Gastrocnemius medialis (tissue), 4 donors: Measurements from ENCODE around the gene ATP6V1G2. TPM values are rescaled to one million over a fixed set of nuclear protein-coding genes. Genes with fewer than 3 reads are reported as not detected.

ENCODE experiments used
- ATAC-seq, 2 donors: fragments of 150-250 bp; one replicate each; pipeline ENCODE4 v1.9.1; 2016
- DNase-seq, 2 donors: peaks; one replicate each; pipeline ENCODE4 v3.0.0-alpha.2; 2019
- H3K27ac ChIP-seq, 4 donors: fragments of 200-600 bp; sonication (generic); 1 replicate in 1 of 4; 2 replicates in 3 of 4; pipeline ENCODE4 v1.5.1; 2016 to 2018; ENCODE audit warnings: mild to moderate bottlenecking in 2 of 4, moderate library complexity in 1 of 4
- H3K27me3 ChIP-seq, 3 donors: fragments of 200-600 bp; sonication (generic) in 2 of 3; 1 replicate in 1 of 3; 2 replicates in 2 of 3; pipeline versions ENCODE4 v1.5.1 to v1.6.0; 2016 to 2019; ENCODE audit warnings: mild to moderate bottlenecking in 1 of 3, moderate library complexity in 1 of 3
- H3K36me3 ChIP-seq, 2 donors: fragments of 200-600 bp; sonication (generic) in 1 of 2; one replicate each; pipeline ENCODE4 v1.5.1; 2017 to 2018
- H3K4me1 ChIP-seq, 2 donors: fragments of 200-600 bp; sonication (generic) in 1 of 2; one replicate each; pipeline ENCODE4 v1.5.1; 2016 to 2017; ENCODE audit warnings: mild to moderate bottlenecking in 2 of 2
- H3K4me3 ChIP-seq, 4 donors: fragments of 200-600 bp; sonication (generic) in 3 of 4; 1 replicate in 1 of 4; 2 replicates in 3 of 4; pipeline ENCODE4 v1.5.1; 2016 to 2019; ENCODE audit warnings: mild to moderate bottlenecking in 2 of 4
- H3K9me3 ChIP-seq, 3 donors: fragments of 200-600 bp; sonication (generic) in 2 of 3; 1 replicate in 1 of 3; 2 replicates in 2 of 3; pipeline ENCODE4 v1.5.1; 2016 to 2019
- CTCF ChIP-seq, 5 experiments: fragments of 450-650 bp in 3 of 5; fragments of 200-600 bp in 2 of 5; sonication (generic) in 2 of 5; IDR thresholded peaks in 4 of 5; conservative IDR thresholded peaks in 1 of 5; 1 replicate in 4 of 5; 2 replicates in 1 of 5; pipeline ENCODE4 v1.5.1; 2016 to 2019; ENCODE audit warnings: antibody characterized with exemption in 5 of 5, mild to moderate bottlenecking in 3 of 5, moderate library complexity in 3 of 5
- POLR2A ChIP-seq, 2 donors: fragments of 450-650 bp; IDR thresholded peaks; one replicate each; pipeline ENCODE4 v1.6.1; 2017; ENCODE audit warnings: antibody characterized with exemption in 2 of 2, mild to moderate bottlenecking in 2 of 2, moderate library complexity in 2 of 2
- in situ Hi-C, 4 donors: fragments of 200-750 bp; cut with MboI; loops; one replicate each; pipeline versions ENCODE4 v1.15.0 to v1.8.0; 2017; ENCODE audit warnings: low sequenced_read_pairs in 4 of 4
- intact Hi-C: fragments of 100-400 bp; cut with DNase I; formaldehyde crosslinking; loops from one replicate; pipeline ENCODE4 v1.15.1; 2023; ENCODE audit warnings: low total_unique reads
- total RNA-seq, 4 donors: library from RNA; depleted of rRNA; stranded (reverse); fragments of >200 nt; gene quantifications; one replicate each; pipeline versions ENCODE4 v1.1.0 to v1.2.3, GENCODE V29; 2016

Gene ATP6V1G2
- total RNA-seq, 4 donors from 2014 or later = 0.46 to 1.8 (median 1.1) TPM

GRCh38 chr6:31530659-31531058 lies 15.7 kb downstream of the ATP6V1G2 start:
- in situ Hi-C loops = loop anchor here in 1 of 4 donors (25.0 kb wide), 1 partner anchor 657 kb away; the partner anchor contains the start of genes AGER, AGPAT1, GPSM3 and PBX2
- ATAC-seq = no peak
- TF ChIP-seq CTCF (IDR thresholded peaks at IDR 0.05 in 4 of 5, conservative IDR thresholded peaks at IDR 0.05 in 1 of 5) (no peak), POLR2A (IDR thresholded peaks at IDR 0.05) (no peak)
- intact Hi-C loops = no loop called here
- Histone ChIP-seq H3K27me3 (no peaks in the 10 kb centered on the region), H3K27ac (no peak overlapping the region), H3K4me1 (no peaks in the 10 kb centered on the region), H3K9me3 (no peaks in the 10 kb centered on the region), H3K36me3 (peaks cover 0 to 61% of the 10 kb centered on the region in 2 donors), H3K4me3 (no peak overlapping the region)
- DNase-seq = no peak

GRCh38 chr6:31529329-31530150 lies 16.9 kb downstream of the ATP6V1G2 start:
- intact Hi-C loops (no loop called here), in situ Hi-C loops (loop anchor here in 1 of 4 donors (25.0 kb wide), 1 partner anchor 658 kb away; the partner anchor contains the start of genes AGER, AGPAT1, GPSM3 and PBX2)
- no peaks in the 10 kb centered on the region for H3K9me3 ChIP-seq
- ATAC-seq (no peak), DNase-seq (no peak)
- H3K27ac ChIP-seq = no peak overlapping the region
- peaks cover 0 to 50% of the 10 kb centered on the region in 2 donors for H3K36me3 ChIP-seq
- H3K4me3 ChIP-seq = no peak overlapping the region
- H3K4me1 ChIP-seq = no peaks in the 10 kb centered on the region
- no peaks in the 10 kb centered on the region for H3K27me3 ChIP-seq
- TF ChIP-seq POLR2A (IDR thresholded peaks at IDR 0.05) (no peak), CTCF (IDR thresholded peaks at IDR 0.05 in 4 of 5, conservative IDR thresholded peaks at IDR 0.05 in 1 of 5) (no peak)

- Histone ChIP-seq H3K4me1 (no peaks in the 10 kb centered on the region), H3K4me3 (no peak within 1 kb of the TSS), H3K27me3 (no peaks in the 10 kb centered on the region), H3K9me3 (no peaks in the 10 kb centered on the region), H3K36me3 (peaks cover 0 to 43% of the 10 kb centered on the region in 2 donors), H3K27ac (no peak within 1 kb of the TSS)
- in situ Hi-C loops (loop anchor here in 1 of 4 donors (25.0 kb wide), 1 partner anchor 658 kb away; the partner anchor contains the start of genes AGER, AGPAT1, GPSM3 and PBX2), intact Hi-C loops (no loop called here)
- TF ChIP-seq CTCF (IDR thresholded peaks at IDR 0.05 in 4 of 5, conservative IDR thresholded peaks at IDR 0.05 in 1 of 5) (no peak), POLR2A (IDR thresholded peaks at IDR 0.05) (no peak)
- ATAC-seq = no peak
- DNase-seq = no peak
Observed at GRCh38 chr6:31528821-31529328, 17.5 kb downstream of the ATP6V1G2 start, which contains the start of gene MCCD1. Gene MCCD1 (plus strand): TSS chr6:31528962. CDS start chr6:31529015, 53 bp downstream.

- TF ChIP-seq CTCF (IDR thresholded peaks at IDR 0.05 in 4 of 5, conservative IDR thresholded peaks at IDR 0.05 in 1 of 5) (no peak), POLR2A (IDR thresholded peaks at IDR 0.05) (no peak)
- peaks cover 0 to 38% of the 10 kb centered on the region in 2 donors for H3K36me3 ChIP-seq
- H3K9me3 ChIP-seq = no peaks in the 10 kb centered on the region
- in situ Hi-C loops = loop anchor here in 1 of 4 donors (25.0 kb wide), 1 partner anchor 659 kb away; the partner anchor contains the start of genes AGER, AGPAT1, GPSM3 and PBX2
- DNase-seq = no peak
- no peaks in the 10 kb centered on the region for H3K27me3 ChIP-seq
- no peaks in the 10 kb centered on the region for H3K4me1 ChIP-seq
- no peak overlapping the region for H3K27ac ChIP-seq
- H3K4me3 ChIP-seq = no peak overlapping the region
- intact Hi-C loops = no loop called here
- no peak for ATAC-seq
Observed at GRCh38 chr6:31528307-31528777, 18.1 kb downstream of the ATP6V1G2 start.
